ENCODE data around the gene NR2F1-AS1. TPM values are rescaled to one million over a fixed set of nuclear protein-coding genes. Genes with fewer than 3 reads are reported as not detected.

NR2F1-AS1 gene
- total and polyA plus RNA-seq, 9 of the 15 experiments (the other 6 are each of a cell fraction or from before 2014, with no cell fraction given), result not detected

- no peaks in the 10 kb centered on the region for H4K20me1 ChIP-seq (replicated peaks; ENCODE audit: control insufficient read depth, insufficient read depth, low read length)
- in situ Hi-C loops (cut with MboI), result no loop called here
- no peaks in the 10 kb centered on the region for H3K4me1 ChIP-seq (replicated peaks in 1 of 2; ENCODE audit: control insufficient read depth in 2 of 2, insufficient read depth in 2 of 2, low read length in 2 of 2)
- BruUV-seq (replicated peaks), result no TSS peak
- 0% methylated on average over 2 of the region's 2 CpGs for WGBS (ENCODE audit: insufficient coverage, low coverage, missing lambda C conversion rate)
- no peak overlapping the region for H3K27ac ChIP-seq (ENCODE audit: extremely low read depth, low read depth, low read length)
- intact Hi-C loops (cut with micrococcal nuclease), result no loop called here
- H3K9me1 ChIP-seq (ENCODE audit: control insufficient read depth, insufficient read depth, low read length), result no peaks in the 10 kb centered on the region
- ChIA-PET CTCF (ENCODE audit: low intra/inter-chr PET ratio) (no interaction called here), POLR2A (no interaction called here)
- no peaks in the 10 kb centered on the region for H3K36me3 ChIP-seq (ENCODE audit: control insufficient read depth, insufficient read depth, low read length)
- H3K9ac ChIP-seq (ENCODE audit: insufficient read depth in 1 of 2, low read depth in 2 of 2, low read length in 2 of 2), result no peak overlapping the region
- no peaks in the 10 kb centered on the region for H3K27me3 ChIP-seq (ENCODE audit: control insufficient read depth in 2 of 2, insufficient read depth in 2 of 2, low read length in 2 of 2)
- no peak overlapping the region for H3K4me2 ChIP-seq (ENCODE audit: insufficient read depth, low read length)
- TF ChIP-seq ADNP (tag; IDR thresholded peaks at IDR 0.05), result no peak
- no peak for TF ChIP-seq CBX5 (IDR thresholded peaks at IDR 0.05; ENCODE audit: borderline replicate concordance, low read depth)
- no peak for TF ChIP-seq ZKSCAN3 (CRISPR knock-in tag; IDR thresholded peaks at IDR 0.05)
- no peak for TF ChIP-seq MXI1 (IDR thresholded peaks at IDR 0.05; ENCODE audit: low read depth, low read length)
- no peak for TF ChIP-seq GTF2E2 (tag; IDR thresholded peaks at IDR 0.05)
- TF ChIP-seq PRPF4 (IDR thresholded peaks at IDR 0.05; ENCODE audit: insufficient read depth, low read depth, low read length, poor library complexity, severe bottlenecking), result no peak
- no peak for TF ChIP-seq RFX7 (CRISPR knock-in tag; IDR thresholded peaks at IDR 0.05)
- TF ChIP-seq STAT5A (IDR thresholded peaks at IDR 0.05; ENCODE audit: borderline replicate concordance, low read length), result no peak
- no peak for TF ChIP-seq ZNF408 (CRISPR knock-in tag; IDR thresholded peaks at IDR 0.05; ENCODE audit: low read depth)
- TF ChIP-seq, protein P1, sequence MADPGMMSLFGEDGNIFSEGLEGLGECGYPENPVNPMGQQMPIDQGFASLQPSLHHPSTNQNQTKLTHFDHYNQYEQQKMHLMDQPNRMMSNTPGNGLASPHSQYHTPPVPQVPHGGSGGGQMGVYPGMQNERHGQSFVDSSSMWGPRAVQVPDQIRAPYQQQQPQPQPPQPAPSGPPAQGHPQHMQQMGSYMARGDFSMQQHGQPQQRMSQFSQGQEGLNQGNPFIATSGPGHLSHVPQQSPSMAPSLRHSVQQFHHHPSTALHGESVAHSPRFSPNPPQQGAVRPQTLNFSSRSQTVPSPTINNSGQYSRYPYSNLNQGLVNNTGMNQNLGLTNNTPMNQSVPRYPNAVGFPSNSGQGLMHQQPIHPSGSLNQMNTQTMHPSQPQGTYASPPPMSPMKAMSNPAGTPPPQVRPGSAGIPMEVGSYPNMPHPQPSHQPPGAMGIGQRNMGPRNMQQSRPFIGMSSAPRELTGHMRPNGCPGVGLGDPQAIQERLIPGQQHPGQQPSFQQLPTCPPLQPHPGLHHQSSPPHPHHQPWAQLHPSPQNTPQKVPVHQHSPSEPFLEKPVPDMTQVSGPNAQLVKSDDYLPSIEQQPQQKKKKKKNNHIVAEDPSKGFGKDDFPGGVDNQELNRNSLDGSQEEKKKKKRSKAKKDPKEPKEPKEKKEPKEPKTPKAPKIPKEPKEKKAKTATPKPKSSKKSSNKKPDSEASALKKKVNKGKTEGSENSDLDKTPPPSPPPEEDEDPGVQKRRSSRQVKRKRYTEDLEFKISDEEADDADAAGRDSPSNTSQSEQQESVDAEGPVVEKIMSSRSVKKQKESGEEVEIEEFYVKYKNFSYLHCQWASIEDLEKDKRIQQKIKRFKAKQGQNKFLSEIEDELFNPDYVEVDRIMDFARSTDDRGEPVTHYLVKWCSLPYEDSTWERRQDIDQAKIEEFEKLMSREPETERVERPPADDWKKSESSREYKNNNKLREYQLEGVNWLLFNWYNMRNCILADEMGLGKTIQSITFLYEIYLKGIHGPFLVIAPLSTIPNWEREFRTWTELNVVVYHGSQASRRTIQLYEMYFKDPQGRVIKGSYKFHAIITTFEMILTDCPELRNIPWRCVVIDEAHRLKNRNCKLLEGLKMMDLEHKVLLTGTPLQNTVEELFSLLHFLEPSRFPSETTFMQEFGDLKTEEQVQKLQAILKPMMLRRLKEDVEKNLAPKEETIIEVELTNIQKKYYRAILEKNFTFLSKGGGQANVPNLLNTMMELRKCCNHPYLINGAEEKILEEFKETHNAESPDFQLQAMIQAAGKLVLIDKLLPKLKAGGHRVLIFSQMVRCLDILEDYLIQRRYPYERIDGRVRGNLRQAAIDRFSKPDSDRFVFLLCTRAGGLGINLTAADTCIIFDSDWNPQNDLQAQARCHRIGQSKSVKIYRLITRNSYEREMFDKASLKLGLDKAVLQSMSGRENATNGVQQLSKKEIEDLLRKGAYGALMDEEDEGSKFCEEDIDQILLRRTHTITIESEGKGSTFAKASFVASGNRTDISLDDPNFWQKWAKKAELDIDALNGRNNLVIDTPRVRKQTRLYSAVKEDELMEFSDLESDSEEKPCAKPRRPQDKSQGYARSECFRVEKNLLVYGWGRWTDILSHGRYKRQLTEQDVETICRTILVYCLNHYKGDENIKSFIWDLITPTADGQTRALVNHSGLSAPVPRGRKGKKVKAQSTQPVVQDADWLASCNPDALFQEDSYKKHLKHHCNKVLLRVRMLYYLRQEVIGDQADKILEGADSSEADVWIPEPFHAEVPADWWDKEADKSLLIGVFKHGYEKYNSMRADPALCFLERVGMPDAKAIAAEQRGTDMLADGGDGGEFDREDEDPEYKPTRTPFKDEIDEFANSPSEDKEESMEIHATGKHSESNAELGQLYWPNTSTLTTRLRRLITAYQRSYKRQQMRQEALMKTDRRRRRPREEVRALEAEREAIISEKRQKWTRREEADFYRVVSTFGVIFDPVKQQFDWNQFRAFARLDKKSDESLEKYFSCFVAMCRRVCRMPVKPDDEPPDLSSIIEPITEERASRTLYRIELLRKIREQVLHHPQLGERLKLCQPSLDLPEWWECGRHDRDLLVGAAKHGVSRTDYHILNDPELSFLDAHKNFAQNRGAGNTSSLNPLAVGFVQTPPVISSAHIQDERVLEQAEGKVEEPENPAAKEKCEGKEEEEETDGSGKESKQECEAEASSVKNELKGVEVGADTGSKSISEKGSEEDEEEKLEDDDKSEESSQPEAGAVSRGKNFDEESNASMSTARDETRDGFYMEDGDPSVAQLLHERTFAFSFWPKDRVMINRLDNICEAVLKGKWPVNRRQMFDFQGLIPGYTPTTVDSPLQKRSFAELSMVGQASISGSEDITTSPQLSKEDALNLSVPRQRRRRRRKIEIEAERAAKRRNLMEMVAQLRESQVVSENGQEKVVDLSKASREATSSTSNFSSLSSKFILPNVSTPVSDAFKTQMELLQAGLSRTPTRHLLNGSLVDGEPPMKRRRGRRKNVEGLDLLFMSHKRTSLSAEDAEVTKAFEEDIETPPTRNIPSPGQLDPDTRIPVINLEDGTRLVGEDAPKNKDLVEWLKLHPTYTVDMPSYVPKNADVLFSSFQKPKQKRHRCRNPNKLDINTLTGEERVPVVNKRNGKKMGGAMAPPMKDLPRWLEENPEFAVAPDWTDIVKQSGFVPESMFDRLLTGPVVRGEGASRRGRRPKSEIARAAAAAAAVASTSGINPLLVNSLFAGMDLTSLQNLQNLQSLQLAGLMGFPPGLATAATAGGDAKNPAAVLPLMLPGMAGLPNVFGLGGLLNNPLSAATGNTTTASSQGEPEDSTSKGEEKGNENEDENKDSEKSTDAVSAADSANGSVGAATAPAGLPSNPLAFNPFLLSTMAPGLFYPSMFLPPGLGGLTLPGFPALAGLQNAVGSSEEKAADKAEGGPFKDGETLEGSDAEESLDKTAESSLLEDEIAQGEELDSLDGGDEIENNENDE (IDR thresholded peaks at IDR 0.05; ENCODE audit: low read depth, low read length), result no peak
- no peaks in the 10 kb centered on the region for H3K79me2 ChIP-seq (ENCODE audit: control insufficient read depth, insufficient read depth, low read length)
- no peak overlapping the region for H3K4me3 ChIP-seq
- FAIRE-seq (no peak), ATAC-seq (no peak), DNase-seq (ENCODE audit: extremely low read depth in 1 of 4, low spot score in 3 of 4) (no peak)
- no peak overlapping the region for H2AFZ ChIP-seq (ENCODE audit: low read depth, low read length)
- no peaks in the 10 kb centered on the region for H3K9me3 ChIP-seq (replicated peaks; ENCODE audit: control insufficient read depth, insufficient read depth, low read depth, low read length)
Measured at GRCh38 chr5:93394301-93394700, 186.7 kb downstream of the NR2F1-AS1 start.

All from K562 (cell line).